Activated naive CD8-positive, alpha-beta T cell treated with anti-CD3 and anti-CD28 coated beads, Interleukin-2, amount 50 U/mL, for 24 hours (primary cell): ENCODE data around the gene AANAT.

Experiments used
- ATAC-seq: fragments of 150-1000 bp; cut with Tn5 transposase; one replicate; pipeline ENCODE4 v1.10.0; 2021
- DNase-seq: peaks from one replicate; pipeline ENCODE4 v3.0.0; 2021
- H3K27ac Mint-ChIP-seq: one replicate; pipeline ENCODE4 v1.8.0; 2021; ENCODE audit warnings: mild to moderate bottlenecking, mixed read lengths
- H3K27me3 Mint-ChIP-seq: one replicate; pipeline ENCODE4 v1.8.0; 2021; ENCODE audit warnings: mixed read lengths
- H3K36me3 Mint-ChIP-seq: one replicate; pipeline ENCODE4 v1.8.0; 2021; ENCODE audit warnings: low read depth, mixed read lengths
- H3K4me1 Mint-ChIP-seq: one replicate; pipeline ENCODE4 v1.8.0; 2021; ENCODE audit warnings: mixed read lengths
- H3K4me3 Mint-ChIP-seq: one replicate; pipeline ENCODE4 v1.8.0; 2021; ENCODE audit warnings: mild to moderate bottlenecking, moderate library complexity, mixed read lengths
- H3K9me3 Mint-ChIP-seq: one replicate; pipeline ENCODE4 v1.8.0; 2021; ENCODE audit warnings: mixed read lengths

AANAT gene

GRCh38 chr17:76467366-76467765 lies at the start of gene AANAT:
TSS of gene AANAT (plus strand) at chr17:76467603. CDS start at chr17:76468747, 1,144 bp downstream.
- Mint-ChIP-seq H3K4me3 (no peak within 1 kb of the TSS), H3K9me3 (no peaks in the 10 kb centered on the region), H3K4me1 (peaks cover 3% of the 10 kb centered on the region), H3K36me3 (peaks cover 4% of the 10 kb centered on the region), H3K27ac (no peak within 1 kb of the TSS), H3K27me3 (no peaks in the 10 kb centered on the region)
- no peak for ATAC-seq
- DNase-seq = no peak

GRCh38 chr17:76419576-76420260 lies 47.7 kb upstream of the AANAT start:
- Mint-ChIP-seq H3K9me3 (no peaks in the 10 kb centered on the region), H3K27ac (no peak overlapping the region), H3K4me3 (no peak overlapping the region), H3K36me3 (peaks cover 5% of the 10 kb centered on the region), H3K4me1 (peaks cover 20% of the 10 kb centered on the region), H3K27me3 (no peaks in the 10 kb centered on the region)
- ATAC-seq = no peak
- no peak for DNase-seq

GRCh38 chr17:76420356-76421043 lies 46.9 kb upstream of the AANAT start:
- Mint-ChIP-seq H3K4me1 (peaks cover 20% of the 10 kb centered on the region), H3K27me3 (no peaks in the 10 kb centered on the region), H3K9me3 (no peaks in the 10 kb centered on the region), H3K4me3 (no peak overlapping the region), H3K36me3 (peaks cover 6% of the 10 kb centered on the region), H3K27ac (no peak overlapping the region)
- DNase-seq (no peak), ATAC-seq (no peak)

GRCh38 chr17:76421044-76421407 lies 46.4 kb upstream of the AANAT start:
- Mint-ChIP-seq H3K27ac (no peak overlapping the region), H3K27me3 (no peaks in the 10 kb centered on the region), H3K9me3 (no peaks in the 10 kb centered on the region), H3K4me3 (no peak overlapping the region), H3K4me1 (peaks cover 23% of the 10 kb centered on the region), H3K36me3 (peaks cover 8% of the 10 kb centered on the region)
- ATAC-seq (no peak), DNase-seq (no peak)

- ATAC-seq = no peak
Measured at GRCh38 chr17:76422406-76422805, 45.0 kb upstream of the AANAT start.

GRCh38 chr17:76422860-76423259 lies 44.5 kb upstream of the AANAT start:
- Mint-ChIP-seq H3K4me1 (peaks cover 26% of the 10 kb centered on the region), H3K36me3 (peaks cover 8% of the 10 kb centered on the region), H3K27me3 (no peaks in the 10 kb centered on the region), H3K27ac (no peak overlapping the region), H3K4me3 (no peak overlapping the region), H3K9me3 (no peaks in the 10 kb centered on the region)
- ATAC-seq (no peak), DNase-seq (no peak)

More at GRCh38 chr17:76422406-76422805, 45.0 kb upstream of the AANAT start:
- Mint-ChIP-seq H3K36me3 (peaks cover 8% of the 10 kb centered on the region), H3K4me3 (no peak overlapping the region), H3K9me3 (no peaks in the 10 kb centered on the region), H3K4me1 (peaks cover 27% of the 10 kb centered on the region), H3K27me3 (no peaks in the 10 kb centered on the region), H3K27ac (no peak overlapping the region)
- DNase-seq = no peak

GRCh38 chr17:76426853-76427252 lies 40.5 kb upstream of the AANAT start:
- peak overlapping the region; percentile 6 for H3K27ac Mint-ChIP-seq

GRCh38 chr17:76427501-76428231 lies 39.7 kb upstream of the AANAT start:
- ATAC-seq = no peak
- no peaks in the 10 kb centered on the region for H3K27me3 Mint-ChIP-seq
- no peaks in the 10 kb centered on the region for H3K9me3 Mint-ChIP-seq
- no peak for DNase-seq
- H3K27ac Mint-ChIP-seq = no peak overlapping the region
- H3K4me1 Mint-ChIP-seq = peaks cover 35% of the 10 kb centered on the region
- H3K36me3 Mint-ChIP-seq = peaks cover 6% of the 10 kb centered on the region
- no peak overlapping the region for H3K4me3 Mint-ChIP-seq

More at GRCh38 chr17:76426853-76427252, 40.5 kb upstream of the AANAT start:
- H3K4me1 Mint-ChIP-seq = peaks cover 30% of the 10 kb centered on the region
- no peaks in the 10 kb centered on the region for H3K9me3 Mint-ChIP-seq
- no peak for ATAC-seq
- DNase-seq = no peak
- no peaks in the 10 kb centered on the region for H3K27me3 Mint-ChIP-seq
- no peak overlapping the region for H3K4me3 Mint-ChIP-seq
- peaks cover 6% of the 10 kb centered on the region for H3K36me3 Mint-ChIP-seq

- Mint-ChIP-seq H3K4me3 (no peak overlapping the region), H3K27ac (no peak overlapping the region), H3K9me3 (no peaks in the 10 kb centered on the region), H3K4me1 (peaks cover 32% of the 10 kb centered on the region), H3K36me3 (peaks cover 3% of the 10 kb centered on the region), H3K27me3 (no peaks in the 10 kb centered on the region)
- ATAC-seq = no peak
- DNase-seq = no peak
Measured at GRCh38 chr17:76428511-76428910, 38.9 kb upstream of the AANAT start.

- no peak for ATAC-seq
Measured at GRCh38 chr17:76431509-76431908, 35.9 kb upstream of the AANAT start.

GRCh38 chr17:76432004-76432403 lies 35.4 kb upstream of the AANAT start:
- DNase-seq = no peak
- no peak overlapping the region for H3K27ac Mint-ChIP-seq
- ATAC-seq = no peak
- H3K9me3 Mint-ChIP-seq = no peaks in the 10 kb centered on the region
- H3K4me3 Mint-ChIP-seq = no peak overlapping the region
- peaks cover 3% of the 10 kb centered on the region for H3K36me3 Mint-ChIP-seq
- H3K4me1 Mint-ChIP-seq = peaks cover 33% of the 10 kb centered on the region
- no peaks in the 10 kb centered on the region for H3K27me3 Mint-ChIP-seq

More at GRCh38 chr17:76431509-76431908, 35.9 kb upstream of the AANAT start:
- Mint-ChIP-seq H3K27ac (no peak overlapping the region), H3K27me3 (no peaks in the 10 kb centered on the region), H3K4me3 (no peak overlapping the region), H3K9me3 (no peaks in the 10 kb centered on the region), H3K4me1 (peaks cover 34% of the 10 kb centered on the region), H3K36me3 (peaks cover 2% of the 10 kb centered on the region)
- DNase-seq = no peak

- DNase-seq = no peak
- H3K9me3 Mint-ChIP-seq = no peaks in the 10 kb centered on the region
- H3K4me1 Mint-ChIP-seq = peaks cover 27% of the 10 kb centered on the region
- H3K36me3 Mint-ChIP-seq = peaks cover 3% of the 10 kb centered on the region
- no peak overlapping the region for H3K4me3 Mint-ChIP-seq
- no peak for ATAC-seq
- H3K27me3 Mint-ChIP-seq = no peaks in the 10 kb centered on the region
- H3K27ac Mint-ChIP-seq = no peak overlapping the region
Measured at GRCh38 chr17:76432712-76433336, 34.6 kb upstream of the AANAT start.

- Mint-ChIP-seq H3K4me1 (peaks cover 22% of the 10 kb centered on the region), H3K27ac (no peak overlapping the region), H3K4me3 (no peak overlapping the region), H3K27me3 (no peaks in the 10 kb centered on the region), H3K9me3 (no peaks in the 10 kb centered on the region), H3K36me3 (peaks cover 3% of the 10 kb centered on the region)
- ATAC-seq (no peak), DNase-seq (no peak)
Measured at GRCh38 chr17:76433693-76434092, 33.7 kb upstream of the AANAT start.

- Mint-ChIP-seq H3K4me1 (peaks cover 21% of the 10 kb centered on the region), H3K36me3 (peaks cover 3% of the 10 kb centered on the region), H3K27ac (no peak overlapping the region), H3K27me3 (no peaks in the 10 kb centered on the region), H3K4me3 (no peak overlapping the region), H3K9me3 (no peaks in the 10 kb centered on the region)
- DNase-seq (no peak), ATAC-seq (no peak)
Measured at GRCh38 chr17:76434870-76435269, 32.5 kb upstream of the AANAT start.
